Measurements from ENCODE around the gene ZBTB7C. TPM values are rescaled to one million over a fixed set of nuclear protein-coding genes. Genes with fewer than 3 reads are reported as not detected.
A peak's percentile ranks its signal among the peaks of the same experiment; 100 is the strongest.

The ZBTB7C gene
- total and polyA plus RNA-seq, 4 donors: 0.19 to 1.1 (median 0.45) TPM

- Histone ChIP-seq H3K9me3 (ENCODE audit: control insufficient read depth in 4 of 4, low read length in 3 of 4) (no peaks in the 10 kb centered on the region), H3K27me3 (ENCODE audit: control insufficient read depth in 4 of 4, insufficient read depth in 4 of 4, low read length in 3 of 4) (no peaks in the 10 kb centered on the region), H3K9ac (ENCODE audit: low read depth in 1 of 2, low read length in 2 of 2) (no peak overlapping the region), H3K4me1 (ENCODE audit: control insufficient read depth in 4 of 4, insufficient read depth in 4 of 4, low read length in 3 of 4) (peaks cover 7 to 31% (median 23%) of the 10 kb centered on the region in 4 donors), H3K27ac (ENCODE audit: low read depth in 1 of 2, low read length in 2 of 2) (no peak overlapping the region), H3K36me3 (ENCODE audit: control insufficient read depth in 4 of 4, insufficient read depth in 3 of 4, low read depth in 1 of 4, low read length in 3 of 4) (no peaks in the 10 kb centered on the region), H3K4me3 (ENCODE audit: low read depth in 1 of 3, low read length in 3 of 3) (no peak overlapping the region)
- TF ChIP-seq HNF4A (conservative IDR thresholded peaks at IDR 0.05) (peak in 1 of 2 donors; percentile 14), CTCF (IDR thresholded peaks at IDR 0.05; ENCODE audit: low read depth, low read length, missing input control) (no peak), NR2F2 (IDR thresholded peaks at IDR 0.05) (no peak), ZBTB33 (IDR thresholded peaks at IDR 0.05) (no peak)
- no peak for DNase-seq (ENCODE audit: low spot score)
- WGBS: 83% methylated on average over 9 of the region's 9 CpGs
Measured at GRCh38 chr18:48193521-48194492, 215.4 kb downstream of the ZBTB7C start.

- Histone ChIP-seq H3K27me3 (ENCODE audit: control insufficient read depth in 4 of 4, insufficient read depth in 4 of 4, low read length in 3 of 4) (no peaks in the 10 kb centered on the region), H3K4me1 (ENCODE audit: control insufficient read depth in 4 of 4, insufficient read depth in 4 of 4, low read length in 3 of 4) (peaks cover 7 to 31% (median 23%) of the 10 kb centered on the region in 4 donors), H3K27ac (ENCODE audit: low read depth in 1 of 2, low read length in 2 of 2) (no peak overlapping the region), H3K9me3 (ENCODE audit: control insufficient read depth in 4 of 4, low read length in 3 of 4) (no peaks in the 10 kb centered on the region), H3K9ac (ENCODE audit: low read depth in 1 of 2, low read length in 2 of 2) (no peak overlapping the region), H3K4me3 (ENCODE audit: low read depth in 1 of 3, low read length in 3 of 3) (no peak overlapping the region), H3K36me3 (ENCODE audit: control insufficient read depth in 4 of 4, insufficient read depth in 3 of 4, low read depth in 1 of 4, low read length in 3 of 4) (no peaks in the 10 kb centered on the region)
- TF ChIP-seq HNF4A (conservative IDR thresholded peaks at IDR 0.05) (peak; percentile 98 to 99), FOXA2 (IDR thresholded peaks at IDR 0.05) (peak; percentile 85), FOXA1 (IDR thresholded peaks at IDR 0.05) (peak; percentile 61), GABPA (IDR thresholded peaks at IDR 0.05 in 1 of 2, conservative IDR thresholded peaks at IDR 0.05 in 1 of 2) (peak in 1 of 2 donors; percentile 23), RXRA (IDR thresholded peaks at IDR 0.05) (peak; percentile 94 to 97), YY1 (IDR thresholded peaks at IDR 0.05) (peak; percentile 91), ATF3 (IDR thresholded peaks at IDR 0.05) (peak; percentile 69), CTCF (IDR thresholded peaks at IDR 0.05; ENCODE audit: low read depth, low read length, missing input control) (peak; percentile 22), MAX (IDR thresholded peaks at IDR 0.05) (peak; percentile 82), TAF1 (conservative IDR thresholded peaks at IDR 0.05) (no peak), JUND (IDR thresholded peaks at IDR 0.05) (peak; percentile 74 to 79), SP1 (IDR thresholded peaks at IDR 0.05) (peak; percentile 92), RAD21 (IDR thresholded peaks at IDR 0.05) (peak; percentile 55 to 66), ZBTB33 (IDR thresholded peaks at IDR 0.05) (peak; percentile 81), REST (IDR thresholded peaks at IDR 0.05) (peak; percentile 47), NR2F2 (IDR thresholded peaks at IDR 0.05) (peak; percentile 34), EGR1 (IDR thresholded peaks at IDR 0.05; ENCODE audit: low read depth in 2 of 2) (no peak), HNF4G (IDR thresholded peaks at IDR 0.05) (peak; percentile 93)
- 32% methylated on average over 8 of the region's 8 CpGs for WGBS
- no peak for DNase-seq (ENCODE audit: low spot score)
Measured at GRCh38 chr18:48192542-48192941, 216.6 kb downstream of the ZBTB7C start.

Data from liver (tissue), 9 donors.